ENCODE results near the gene CDCA4. TPM values are rescaled to one million over a fixed set of nuclear protein-coding genes. Genes with fewer than 3 reads are reported as not detected.
A peak's percentile ranks its signal among the peaks of the same experiment; 100 is the strongest.

CDCA4 gene
- total RNA-seq, 1 donor, result 41.1 TPM

DNA sequence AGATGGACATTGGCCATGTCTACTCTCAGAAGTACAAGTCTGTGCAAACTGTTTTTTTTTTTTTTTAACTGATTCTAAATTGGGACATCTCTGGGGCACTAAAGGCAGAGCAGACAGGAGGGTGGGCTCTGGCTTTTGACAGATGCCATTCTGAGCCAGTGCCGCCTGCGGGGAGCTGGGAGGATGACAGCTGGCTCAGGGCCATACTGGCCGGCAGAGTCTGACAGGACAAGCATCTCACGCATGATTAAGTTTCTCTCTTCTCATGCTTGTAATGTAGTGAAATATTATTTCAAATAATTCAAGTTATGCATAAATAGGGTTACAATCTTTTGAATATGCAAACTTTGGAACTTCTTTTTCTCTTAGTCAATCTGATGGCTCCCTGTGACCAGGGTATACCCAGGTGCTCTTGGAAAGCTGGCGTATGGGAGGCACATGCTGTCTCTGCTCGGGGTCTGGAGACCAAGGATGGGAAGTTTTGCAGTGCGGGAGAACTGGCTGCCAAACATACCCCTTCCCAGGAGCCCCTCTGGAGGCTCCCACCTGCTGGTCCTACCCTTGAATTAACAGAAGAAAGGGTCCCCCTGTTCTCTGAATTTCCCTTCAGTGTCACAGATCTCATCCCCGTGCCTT is 7.6 kb downstream of the CDCA4 start:
- TF ChIP-seq, protein P1, sequence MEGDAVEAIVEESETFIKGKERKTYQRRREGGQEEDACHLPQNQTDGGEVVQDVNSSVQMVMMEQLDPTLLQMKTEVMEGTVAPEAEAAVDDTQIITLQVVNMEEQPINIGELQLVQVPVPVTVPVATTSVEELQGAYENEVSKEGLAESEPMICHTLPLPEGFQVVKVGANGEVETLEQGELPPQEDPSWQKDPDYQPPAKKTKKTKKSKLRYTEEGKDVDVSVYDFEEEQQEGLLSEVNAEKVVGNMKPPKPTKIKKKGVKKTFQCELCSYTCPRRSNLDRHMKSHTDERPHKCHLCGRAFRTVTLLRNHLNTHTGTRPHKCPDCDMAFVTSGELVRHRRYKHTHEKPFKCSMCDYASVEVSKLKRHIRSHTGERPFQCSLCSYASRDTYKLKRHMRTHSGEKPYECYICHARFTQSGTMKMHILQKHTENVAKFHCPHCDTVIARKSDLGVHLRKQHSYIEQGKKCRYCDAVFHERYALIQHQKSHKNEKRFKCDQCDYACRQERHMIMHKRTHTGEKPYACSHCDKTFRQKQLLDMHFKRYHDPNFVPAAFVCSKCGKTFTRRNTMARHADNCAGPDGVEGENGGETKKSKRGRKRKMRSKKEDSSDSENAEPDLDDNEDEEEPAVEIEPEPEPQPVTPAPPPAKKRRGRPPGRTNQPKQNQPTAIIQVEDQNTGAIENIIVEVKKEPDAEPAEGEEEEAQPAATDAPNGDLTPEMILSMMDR (IDR thresholded peaks at IDR 0.05; ENCODE audit: insufficient read depth, low read length), result no peak
- no peak for DNase-seq (ENCODE audit: low read depth)
- no peak overlapping the region for H3K4me3 ChIP-seq (ENCODE audit: low read depth, low read length)

DNA sequence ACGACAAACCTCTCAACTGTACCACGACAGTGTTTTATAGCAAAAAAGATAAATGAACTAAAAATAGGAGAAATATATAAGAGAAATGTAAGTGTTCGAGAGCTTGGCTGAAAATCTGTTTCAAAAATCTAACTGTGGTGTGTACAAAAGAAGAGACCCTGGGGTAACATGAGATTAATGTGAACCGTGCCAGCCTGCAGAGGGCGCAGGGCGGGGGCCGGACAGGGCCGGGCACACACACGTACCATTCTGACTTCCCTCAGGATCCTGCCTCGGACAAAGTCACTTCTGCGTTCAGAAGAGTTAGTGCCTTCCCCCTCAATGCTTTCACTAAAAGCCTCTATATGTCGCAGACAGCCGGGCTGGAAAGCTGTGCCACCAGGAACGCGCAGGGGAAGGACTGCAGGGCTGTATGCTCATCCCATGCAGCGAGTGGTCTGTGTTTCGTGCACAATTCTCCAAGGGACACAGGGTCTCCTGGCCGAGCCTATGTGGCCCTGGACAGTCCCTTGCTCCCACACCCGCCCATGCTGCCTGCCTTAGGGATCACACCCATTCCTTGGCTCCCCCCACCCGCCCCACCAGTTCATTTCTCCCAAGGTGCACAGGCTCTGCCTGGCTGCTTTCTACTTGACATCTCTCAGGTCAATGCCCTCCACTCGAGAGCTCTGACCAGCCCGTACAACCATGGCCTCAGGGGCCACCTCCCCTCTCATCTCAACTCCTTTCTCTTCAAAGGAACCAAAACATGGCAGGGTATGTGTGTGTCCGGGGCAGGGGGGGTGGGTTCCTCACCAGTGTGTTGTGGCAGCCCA is 8.5 kb downstream of the CDCA4 start:
- TF ChIP-seq, protein P1 (IDR thresholded peaks at IDR 0.05; ENCODE audit: insufficient read depth, low read length), result peak; percentile 28
- no peak overlapping the region for H3K4me3 ChIP-seq (ENCODE audit: low read depth, low read length)
- DNase-seq (ENCODE audit: low read depth), result no peak

DNA sequence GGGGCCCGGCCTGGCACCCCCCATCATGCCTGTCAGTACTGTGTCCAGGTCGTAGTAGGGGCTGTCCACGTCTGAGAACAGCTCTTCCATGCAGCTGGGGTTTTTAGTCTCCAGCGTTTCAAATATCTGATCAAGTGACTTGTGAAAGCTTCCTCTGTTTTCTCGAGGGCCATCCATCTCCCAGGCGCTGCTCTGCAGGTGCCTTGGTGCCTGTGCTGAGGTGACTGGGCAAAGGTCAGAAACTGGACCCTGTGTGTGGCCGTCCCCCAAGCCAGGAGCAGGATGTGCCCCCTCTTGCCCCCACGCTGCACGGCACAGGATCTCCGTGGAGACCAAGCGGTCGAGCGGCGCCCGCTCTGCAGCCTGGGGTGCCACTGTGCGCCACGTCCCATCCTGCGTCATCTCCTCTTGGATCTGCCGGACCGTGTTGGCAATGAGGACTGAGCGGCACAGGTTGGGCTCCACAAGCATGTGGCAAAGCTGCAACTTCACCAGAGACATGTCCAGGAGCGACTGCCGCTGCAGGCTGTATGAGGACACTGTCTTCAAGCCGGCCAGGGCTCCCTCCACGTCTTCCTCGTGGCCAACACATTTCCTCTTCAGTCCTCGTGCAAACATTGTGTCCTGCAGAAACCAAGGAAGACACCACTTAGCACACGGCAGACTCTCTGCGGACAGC is 9.4 kb downstream of the CDCA4 start:
- H3K4me3 ChIP-seq (ENCODE audit: low read depth, low read length), result no peak overlapping the region
- no peak for DNase-seq (ENCODE audit: low read depth)
- TF ChIP-seq, protein P1 (IDR thresholded peaks at IDR 0.05; ENCODE audit: insufficient read depth, low read length), result no peak

DNA sequence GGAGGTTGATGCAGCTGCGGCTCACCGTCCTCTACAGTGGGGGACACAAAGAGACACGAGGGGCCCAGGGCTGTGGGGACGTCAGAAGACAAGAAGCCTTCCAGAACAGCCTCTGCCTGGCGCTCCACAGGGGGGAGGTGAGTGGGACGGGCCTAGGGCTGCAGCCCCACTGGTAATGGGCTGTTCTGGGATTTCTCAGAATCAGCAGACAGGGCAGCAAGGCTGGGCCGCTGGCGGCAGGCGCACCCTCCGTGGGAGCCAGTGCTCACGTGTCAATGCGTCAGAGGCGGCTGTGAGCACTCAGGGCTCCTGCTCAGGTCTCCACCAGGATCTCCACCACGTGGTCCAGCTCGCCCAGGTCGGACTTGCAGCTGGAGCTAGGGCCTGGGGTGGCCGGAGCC is 10.0 kb downstream of the CDCA4 start:
- TF ChIP-seq, protein P1 (IDR thresholded peaks at IDR 0.05; ENCODE audit: insufficient read depth, low read length), result no peak

DNA sequence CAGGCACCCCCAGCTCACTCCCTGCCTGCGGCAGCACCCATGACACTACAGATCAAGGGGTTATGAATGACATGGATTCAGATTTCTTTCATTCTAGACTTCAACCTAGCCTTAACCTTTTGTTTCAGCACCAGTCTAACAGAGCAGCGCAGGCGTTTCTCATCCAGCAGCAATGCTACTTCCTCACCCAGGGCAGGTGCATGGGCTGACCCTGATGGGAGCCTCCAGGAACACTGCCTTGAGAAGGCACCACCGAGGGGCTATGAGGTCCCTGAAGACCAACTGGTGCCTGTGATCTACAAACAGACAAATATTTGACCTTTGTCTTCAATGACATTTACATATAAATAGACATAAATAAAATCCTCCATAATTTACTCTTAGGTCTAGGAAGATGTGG is 10.8 kb downstream of the CDCA4 start:
- DNase-seq (ENCODE audit: low read depth), result no peak
- H3K4me3 ChIP-seq (ENCODE audit: low read depth, low read length), result no peak overlapping the region
- TF ChIP-seq, protein P1 (IDR thresholded peaks at IDR 0.05; ENCODE audit: insufficient read depth, low read length), result no peak

More for the DNA sequence above, 10.0 kb downstream of the CDCA4 start:
- H3K4me3 ChIP-seq (ENCODE audit: low read depth, low read length), result no peak overlapping the region
- DNase-seq (ENCODE audit: low read depth), result no peak

DNA sequence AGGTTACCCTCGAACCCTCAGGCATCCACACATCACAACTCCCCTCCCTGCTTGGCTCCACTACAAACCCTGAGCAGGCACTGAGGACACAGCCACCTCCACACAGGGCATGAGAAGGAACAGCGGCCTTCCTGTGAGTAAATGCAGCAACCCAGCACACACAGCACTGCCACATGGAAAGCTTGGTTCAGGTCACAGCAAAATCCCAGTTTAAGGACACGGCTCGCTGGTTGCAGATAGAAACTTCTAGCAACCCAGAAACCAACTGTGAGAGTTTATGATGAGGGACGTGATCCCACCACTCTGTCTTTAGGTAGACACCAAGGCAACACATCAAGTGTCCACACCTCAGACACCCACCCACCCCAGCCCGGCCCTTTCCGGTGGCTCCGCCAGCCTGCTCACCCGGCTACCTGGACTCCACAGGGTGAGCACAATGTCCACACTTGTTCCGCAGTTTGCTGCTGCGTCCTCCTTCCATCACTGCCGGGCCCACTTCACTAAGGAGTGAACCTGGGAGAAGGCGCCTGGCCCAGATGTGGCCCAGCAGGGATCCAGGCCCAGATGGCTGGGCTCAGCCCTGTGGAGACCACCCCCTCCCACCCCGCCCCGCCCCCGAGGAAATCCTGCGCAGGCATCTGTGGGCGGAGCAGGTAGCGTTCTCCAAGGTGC is 13.2 kb downstream of the CDCA4 start:
- TF ChIP-seq, protein P1 (IDR thresholded peaks at IDR 0.05; ENCODE audit: insufficient read depth, low read length), result no peak
- H3K4me3 ChIP-seq (ENCODE audit: low read depth, low read length), result no peak overlapping the region
- no peak for DNase-seq (ENCODE audit: low read depth)
